Measurements from ENCODE around the gene C15orf39.

C15orf39 gene

GRCh38 chr15:75204340-75205063 lies 2.8 kb downstream of the C15orf39 start:
- H3K27ac ChIP-seq, result peak overlapping the region; percentile 77

GRCh38 chr15:75205064-75205395 lies 3.3 kb downstream of the C15orf39 start:
- H3K27ac ChIP-seq, result peak overlapping the region; percentile 77; the same call in 1 of the 2 replicates
- TF ChIP-seq ZFX (IDR thresholded peaks at IDR 0.05; ENCODE audit: borderline replicate concordance), result no peak
- peak; percentile 62 for TF ChIP-seq CTCF (IDR thresholded peaks at IDR 0.05)

More at GRCh38 chr15:75204340-75205063, 2.8 kb downstream of the C15orf39 start:
- TF ChIP-seq ZFX (IDR thresholded peaks at IDR 0.05; ENCODE audit: borderline replicate concordance), result no peak
- TF ChIP-seq CTCF (IDR thresholded peaks at IDR 0.05), result peak; percentile 92

GRCh38 chr15:75206006-75206405 lies 4.3 kb downstream of the C15orf39 start:
- no peak for TF ChIP-seq ZFX (IDR thresholded peaks at IDR 0.05; ENCODE audit: borderline replicate concordance)
- TF ChIP-seq CTCF (IDR thresholded peaks at IDR 0.05), result no peak
- no peak overlapping the region for H3K27ac ChIP-seq

GRCh38 chr15:75206803-75207617 lies 5.3 kb downstream of the C15orf39 start:
- no peak overlapping the region for H3K27ac ChIP-seq
- no peak for TF ChIP-seq CTCF (IDR thresholded peaks at IDR 0.05)
- no peak for TF ChIP-seq ZFX (IDR thresholded peaks at IDR 0.05; ENCODE audit: borderline replicate concordance)

- no peak overlapping the region for H3K27ac ChIP-seq
- TF ChIP-seq ZFX (IDR thresholded peaks at IDR 0.05; ENCODE audit: borderline replicate concordance) (no peak), CTCF (IDR thresholded peaks at IDR 0.05) (no peak)
Measured at GRCh38 chr15:75207618-75208500, 6.2 kb downstream of the C15orf39 start.

- TF ChIP-seq ZFX (IDR thresholded peaks at IDR 0.05; ENCODE audit: borderline replicate concordance) (no peak), CTCF (IDR thresholded peaks at IDR 0.05) (no peak)
- H3K27ac ChIP-seq, result no peak overlapping the region
Measured at GRCh38 chr15:75208501-75209288, 7.0 kb downstream of the C15orf39 start.
